ENCODE results near the gene ABCG1.
A peak's percentile ranks its signal among the peaks of the same experiment; 100 is the strongest.

Gene ABCG1

DNA sequence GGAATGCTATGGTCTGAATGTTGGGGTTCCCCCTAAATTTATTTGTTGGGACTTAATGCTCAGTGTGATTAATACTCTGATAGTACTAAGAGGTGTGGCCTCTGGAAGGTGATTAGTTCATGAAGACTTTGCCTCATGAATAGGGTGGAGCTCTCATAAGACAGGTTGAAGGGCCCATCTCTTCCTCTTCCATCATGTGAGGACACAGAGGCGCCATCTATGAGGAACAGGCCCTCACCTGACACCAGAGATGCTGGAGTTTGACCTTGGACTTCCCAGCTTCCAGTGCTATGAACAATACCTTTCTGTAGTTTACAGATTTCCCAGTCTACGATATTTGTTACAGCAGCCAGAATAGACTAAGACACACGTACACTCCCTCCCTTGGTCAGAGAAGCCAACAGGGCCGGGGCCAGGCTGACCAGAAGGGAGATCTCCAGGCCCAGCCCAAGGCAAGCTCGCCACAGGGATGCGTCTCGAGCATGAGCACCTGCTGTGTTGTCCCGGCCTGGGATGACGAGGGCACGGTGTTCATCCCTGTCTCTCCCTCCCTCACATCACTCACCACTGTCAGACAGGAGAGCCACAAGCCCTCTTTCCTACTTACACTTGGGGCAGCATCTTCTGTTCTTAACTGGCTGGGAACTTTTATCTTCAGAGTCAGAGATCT lies 4.7 kb upstream of the ABCG1 start:
- no peak for DNase-seq (ENCODE audit: low spot score)

DNA sequence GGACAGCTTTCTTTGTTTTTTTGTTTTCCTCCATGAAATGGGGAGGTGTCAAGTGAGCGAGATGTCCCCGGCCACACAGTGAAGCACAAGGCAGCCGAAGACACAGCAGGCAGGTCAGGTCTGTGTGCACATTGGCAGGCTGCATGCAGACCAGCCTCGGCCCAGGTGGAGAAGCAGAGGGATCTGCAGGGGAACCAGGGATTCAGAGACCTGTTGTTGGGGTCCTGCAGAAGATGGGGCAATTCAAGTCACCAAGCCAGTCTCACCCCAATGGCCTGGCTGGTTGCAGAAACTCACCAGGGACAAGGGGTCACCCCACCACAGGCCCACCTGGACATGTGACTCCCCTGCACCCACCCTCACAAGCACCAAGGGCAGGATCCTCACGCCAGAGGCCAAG lies 4.0 kb upstream of the ABCG1 start:
- no peak for DNase-seq (ENCODE audit: low spot score)

DNA sequence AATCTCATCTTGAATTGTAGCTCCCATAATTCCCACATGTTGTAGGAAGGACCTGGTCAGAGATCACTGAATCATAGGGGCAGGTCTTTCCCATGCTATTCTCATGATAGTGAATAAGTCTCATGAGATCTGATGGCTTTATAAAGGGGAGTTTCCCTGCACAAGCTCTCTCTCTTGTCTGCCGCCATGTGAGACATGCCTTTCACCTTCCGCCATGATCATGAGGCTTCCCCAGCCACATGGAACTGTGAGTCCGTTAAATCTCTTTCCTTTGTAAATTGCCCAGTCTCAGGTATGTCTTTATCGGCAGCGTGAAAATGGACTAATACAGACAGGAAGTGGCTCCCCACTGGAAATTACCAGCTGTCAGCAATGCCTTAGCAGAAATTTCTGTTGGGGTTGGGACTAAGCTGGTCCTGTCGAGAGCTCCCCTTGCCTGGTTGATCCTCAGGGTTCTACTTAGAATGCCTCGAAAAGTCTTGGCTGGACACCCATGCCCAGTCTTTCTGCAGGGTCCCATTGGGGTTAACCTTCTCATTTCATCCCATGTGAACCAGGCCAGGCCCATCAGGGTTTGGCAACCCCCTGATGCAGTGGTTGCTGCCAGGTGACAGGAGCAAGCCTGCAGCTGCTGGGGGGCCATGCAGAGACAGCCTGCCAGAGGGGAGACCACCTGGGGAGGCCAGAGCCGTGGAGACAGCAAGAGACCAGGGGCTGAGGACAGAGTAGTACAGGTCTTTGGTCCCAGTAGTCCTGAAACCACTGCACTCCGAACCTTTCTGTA lies 2.8 kb upstream of the ABCG1 start:
- no peak for DNase-seq (ENCODE audit: low spot score)

DNA sequence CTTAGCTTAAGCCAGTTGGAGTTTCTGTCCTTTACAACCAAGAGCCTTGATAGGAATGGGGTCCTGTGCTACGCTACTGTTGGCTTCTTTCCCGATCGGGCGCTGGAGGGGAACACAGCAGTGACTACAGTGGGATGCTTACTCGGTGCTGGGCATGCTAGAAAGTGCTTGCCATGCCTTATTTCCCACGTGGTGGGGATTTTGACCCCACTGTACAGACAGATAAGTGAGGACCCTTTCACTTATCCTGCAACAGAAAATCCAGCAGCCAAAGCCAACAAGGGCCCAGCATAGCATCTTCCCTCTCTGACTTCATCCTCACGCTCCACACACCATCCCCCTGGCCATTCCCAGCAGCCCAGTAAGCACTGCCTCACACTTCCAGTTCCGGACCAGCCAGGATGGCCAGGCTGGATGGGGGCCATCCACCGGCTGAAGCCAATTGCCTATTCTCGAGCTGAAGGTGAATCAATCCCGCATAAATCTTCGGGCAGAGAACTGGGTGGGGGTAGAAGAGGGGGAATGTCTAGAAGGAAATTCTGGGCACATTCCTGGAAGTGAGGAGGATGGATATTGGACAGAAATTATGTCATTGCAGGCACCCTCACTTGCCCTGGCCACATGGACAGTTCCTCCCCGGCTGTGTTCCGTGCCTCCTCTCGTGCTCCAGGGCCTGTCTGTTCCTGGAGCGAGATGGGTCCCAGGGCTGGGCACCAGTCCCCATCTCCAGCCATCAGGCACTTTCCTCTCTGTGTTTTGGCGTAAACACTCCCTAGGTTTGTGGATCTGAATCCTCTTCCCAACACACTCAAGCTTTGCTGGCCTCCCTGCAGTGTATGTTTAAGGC lies 2.0 kb upstream of the ABCG1 start:
- DNase-seq (ENCODE audit: low spot score) = no peak

DNA sequence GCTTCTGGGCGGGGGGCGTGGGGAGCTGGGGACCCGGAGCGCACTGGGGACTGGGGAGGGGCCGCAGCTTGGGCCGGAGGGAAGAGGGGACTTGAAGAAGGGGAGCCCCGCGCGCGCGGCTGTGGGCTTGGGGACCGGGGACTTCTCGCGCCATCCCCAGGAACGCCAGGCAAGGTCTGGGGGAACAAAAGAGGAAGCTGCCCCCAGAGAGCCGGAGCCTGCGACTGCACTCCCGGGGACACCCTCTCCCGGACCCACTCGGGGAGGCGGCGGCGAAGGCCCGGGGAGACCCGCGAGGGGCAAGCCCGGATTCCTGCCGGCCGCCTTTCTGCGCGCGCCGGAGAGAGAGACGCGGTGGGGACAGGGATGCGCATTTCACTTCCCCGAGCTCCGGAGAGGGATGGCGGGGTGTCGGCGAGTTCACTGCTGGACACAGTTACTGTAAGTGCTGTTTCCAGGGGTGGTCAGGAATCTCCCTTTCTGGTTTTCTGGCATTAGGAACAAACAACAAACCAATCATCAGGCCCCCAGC lies 732 bp downstream of the ABCG1 start:
- DNase-seq (ENCODE audit: low spot score) = no peak

DNA sequence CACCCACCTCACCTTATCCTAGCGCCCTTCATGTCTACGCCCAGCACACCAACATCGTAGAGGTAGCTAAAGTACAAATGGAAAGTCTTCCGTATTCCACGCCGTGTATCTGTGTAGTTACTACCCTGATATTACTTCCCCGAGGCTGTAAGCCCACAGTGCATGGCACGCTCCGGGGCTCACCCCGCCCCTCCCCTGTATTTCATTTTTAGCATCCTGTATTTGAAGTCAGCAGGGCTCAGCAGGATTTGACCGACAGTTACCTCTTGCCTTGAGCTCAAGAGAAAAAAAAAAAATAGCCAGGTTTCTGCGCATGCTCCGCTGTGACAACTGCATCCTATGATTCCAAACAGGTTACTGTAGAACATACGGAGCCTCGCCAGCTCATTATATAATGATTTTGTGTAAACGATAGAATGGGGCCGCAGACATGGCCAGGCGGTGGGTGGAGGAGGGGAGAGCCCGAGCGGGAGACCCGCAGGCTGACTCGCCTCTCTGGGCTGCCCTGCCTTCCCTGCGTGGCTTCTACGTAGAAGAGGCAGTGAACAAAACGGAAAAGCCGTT lies 1.3 kb downstream of the ABCG1 start:
- DNase-seq (ENCODE audit: low spot score) = no peak

DNA sequence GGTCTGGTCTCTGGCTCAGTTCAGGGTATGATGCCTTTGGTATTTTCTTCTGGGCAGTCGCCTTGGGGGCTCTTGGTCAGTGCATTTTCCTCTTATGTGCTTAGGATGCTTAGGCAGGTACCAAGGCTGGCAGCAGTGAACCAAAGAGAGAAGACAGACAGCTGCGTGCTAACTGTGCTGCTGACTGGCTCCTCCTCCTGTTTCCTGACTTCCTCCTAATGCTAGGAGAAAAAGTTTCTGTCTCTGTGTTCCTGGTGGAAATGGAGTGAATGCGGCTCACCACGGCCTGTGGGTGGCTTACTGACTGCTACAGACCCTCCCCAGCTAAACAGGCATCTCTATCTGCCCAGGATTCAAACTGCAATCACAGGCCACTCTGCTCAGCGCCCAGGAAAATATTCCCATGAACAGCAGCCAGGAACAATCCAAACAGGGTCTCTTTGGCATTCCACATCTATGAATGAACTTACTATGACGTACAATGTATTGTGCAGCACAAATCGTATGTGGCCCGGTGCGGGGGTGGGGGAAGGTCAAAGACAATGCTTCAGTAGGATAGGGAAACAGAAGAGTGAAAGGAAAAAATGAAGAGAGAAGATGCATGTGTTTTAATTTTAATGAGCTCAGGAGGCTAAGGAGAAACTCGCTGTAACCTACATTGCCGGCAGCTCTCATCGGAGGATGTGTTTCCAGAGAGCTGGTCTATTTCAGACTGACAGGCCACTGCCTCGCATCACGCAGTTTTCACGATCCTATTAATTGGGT lies 2.8 kb downstream of the ABCG1 start:
- DNase-seq (ENCODE audit: low spot score) = no peak

DNA sequence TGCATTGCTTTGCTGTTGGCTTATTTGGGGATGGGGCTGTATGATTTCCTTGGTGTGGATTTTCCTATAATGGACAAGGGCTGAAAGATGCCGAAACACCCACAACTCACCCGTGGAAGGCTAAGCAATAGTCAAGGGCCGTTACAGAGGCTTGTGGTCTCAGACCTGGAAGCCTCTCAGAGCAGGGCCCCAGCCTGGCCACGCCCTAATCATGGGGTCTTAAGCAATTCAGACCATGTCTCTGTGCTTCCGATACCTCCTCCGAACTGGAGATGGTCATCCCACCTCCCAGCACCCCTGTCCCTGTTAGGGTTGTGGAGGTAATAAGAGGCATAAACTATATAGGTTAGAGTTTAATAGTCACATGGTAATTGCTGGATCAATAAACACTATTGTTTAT lies 3.4 kb downstream of the ABCG1 start:
- no peak for DNase-seq (ENCODE audit: low spot score)

DNA sequence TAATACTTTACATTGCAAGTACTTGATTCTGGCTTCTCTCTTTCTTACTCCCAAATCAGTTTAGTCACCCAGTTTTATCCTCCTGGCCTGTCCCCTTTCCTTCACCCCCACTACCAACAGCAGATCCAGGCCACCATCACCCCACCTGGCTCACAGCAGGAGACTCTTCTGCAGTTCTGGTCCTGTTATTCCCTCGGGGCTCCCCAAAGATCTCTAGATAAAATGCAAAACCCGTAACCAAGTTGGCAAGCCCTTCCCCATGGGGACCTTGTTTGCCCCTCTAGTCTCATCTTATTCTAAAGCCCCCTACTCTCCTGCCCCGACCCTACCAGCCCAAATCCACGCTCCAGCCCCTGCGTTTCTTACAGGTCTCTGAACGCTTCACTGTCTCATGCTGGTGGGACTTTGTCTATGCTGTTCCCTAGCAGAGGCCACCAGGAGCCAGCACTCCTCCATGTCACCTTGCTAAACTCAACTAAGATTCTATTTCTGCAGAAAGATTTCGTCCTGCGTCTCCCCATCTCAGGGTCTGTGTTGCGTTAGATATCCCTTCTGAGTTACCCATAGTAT lies 4.0 kb downstream of the ABCG1 start:
- DNase-seq (ENCODE audit: low spot score) = no peak

DNA sequence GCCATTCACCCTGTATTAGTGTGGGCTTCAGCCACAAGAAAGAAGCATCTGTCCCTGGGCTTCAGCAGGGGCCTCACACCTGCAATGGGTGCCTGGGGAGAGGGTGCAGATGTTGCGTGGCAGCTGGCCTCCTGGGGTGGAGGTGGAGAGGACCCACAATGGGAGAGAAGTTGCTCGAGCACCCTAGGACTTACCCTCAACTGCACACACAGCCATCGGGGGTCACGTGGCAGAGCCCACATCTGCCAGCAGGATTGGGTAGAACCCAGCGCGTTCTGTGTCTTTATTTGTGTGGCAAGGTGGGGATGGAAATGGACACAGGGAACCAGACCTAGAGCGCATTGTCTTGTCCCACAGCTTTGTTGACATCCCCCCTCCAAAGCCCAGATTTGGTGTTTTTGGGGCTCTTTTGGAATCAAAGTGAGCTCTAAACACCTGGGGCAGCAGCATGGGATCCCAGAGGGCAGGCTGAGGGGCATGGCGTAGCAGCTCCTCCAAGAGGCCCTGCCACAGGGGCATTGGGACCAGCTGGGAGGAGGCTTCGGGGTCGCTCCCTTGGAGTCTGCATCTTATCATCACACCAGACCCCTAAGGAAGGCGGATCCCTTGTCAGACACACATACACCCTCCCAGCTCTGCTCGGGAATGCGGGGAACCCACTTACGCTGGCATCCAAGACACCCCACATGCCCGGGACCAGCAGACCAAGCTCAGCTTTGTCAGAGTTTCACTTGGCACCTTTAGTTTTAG lies 5.1 kb downstream of the ABCG1 start:
- DNase-seq (ENCODE audit: low spot score) = no peak

DNA sequence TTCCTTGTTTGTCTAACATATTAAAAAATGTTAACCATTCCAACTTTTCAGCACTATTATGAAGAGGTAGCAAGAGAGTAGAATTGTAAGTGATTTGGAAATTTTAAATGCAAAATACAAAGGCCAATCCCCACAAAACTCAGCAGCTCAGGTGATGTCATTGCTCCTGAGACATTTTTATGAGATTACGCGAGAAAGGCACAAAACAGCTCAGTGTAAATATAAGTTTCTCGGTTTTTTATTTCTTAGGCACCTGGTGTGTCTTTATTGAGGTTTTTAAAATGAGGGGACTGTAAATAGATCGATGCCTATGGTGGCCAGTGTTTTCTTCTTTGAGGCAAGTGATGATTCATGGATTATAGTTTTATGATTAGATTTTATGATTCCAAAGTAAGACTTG lies 6.1 kb downstream of the ABCG1 start:
- no peak for DNase-seq (ENCODE audit: low spot score)

DNA sequence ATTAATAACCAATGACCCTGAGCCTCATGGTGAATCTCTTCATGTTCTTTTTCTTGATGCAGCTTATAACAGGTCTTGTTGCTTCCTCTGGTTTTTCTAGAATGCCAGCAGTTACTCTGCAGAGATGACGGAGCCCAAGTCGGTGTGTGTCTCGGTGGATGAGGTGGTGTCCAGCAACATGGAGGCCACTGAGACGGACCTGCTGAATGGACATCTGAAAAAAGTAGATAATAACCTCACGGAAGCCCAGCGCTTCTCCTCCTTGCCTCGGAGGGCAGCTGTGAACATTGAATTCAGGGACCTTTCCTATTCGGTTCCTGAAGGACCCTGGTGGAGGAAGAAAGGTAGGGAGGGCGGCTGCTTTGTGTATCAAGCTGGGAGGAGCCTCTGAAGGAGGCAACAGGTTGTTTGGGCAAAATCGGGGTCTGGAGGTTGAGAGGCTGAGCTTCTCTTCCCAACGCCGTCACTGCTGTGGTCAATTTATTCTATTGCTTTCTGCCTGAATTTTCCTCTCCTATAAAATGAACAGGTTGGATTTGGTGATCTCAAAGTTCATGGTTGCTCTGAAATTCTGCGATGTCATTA lies 6.7 kb downstream of the ABCG1 start:
- no peak for DNase-seq (ENCODE audit: low spot score)

DNA sequence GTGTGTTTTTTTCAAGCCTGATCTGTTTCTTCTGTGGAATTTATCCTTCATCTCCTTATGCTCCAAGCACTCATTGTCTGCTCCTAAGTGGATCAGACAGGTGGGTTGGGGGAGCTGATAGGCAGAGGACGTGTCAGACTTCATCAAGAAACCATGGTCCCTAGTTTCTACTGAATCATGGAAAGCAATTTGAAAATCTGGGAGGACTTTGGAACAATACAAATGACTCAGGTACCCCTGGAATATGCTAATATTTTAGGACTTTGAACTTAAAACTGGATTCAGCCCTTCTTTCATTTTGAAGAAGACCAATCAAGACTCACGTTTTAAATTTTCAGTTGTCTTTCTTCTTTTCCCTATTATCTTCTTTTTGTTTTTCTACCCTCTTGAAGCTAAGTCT lies 7.7 kb downstream of the ABCG1 start:
- no peak for DNase-seq (ENCODE audit: low spot score)

DNA sequence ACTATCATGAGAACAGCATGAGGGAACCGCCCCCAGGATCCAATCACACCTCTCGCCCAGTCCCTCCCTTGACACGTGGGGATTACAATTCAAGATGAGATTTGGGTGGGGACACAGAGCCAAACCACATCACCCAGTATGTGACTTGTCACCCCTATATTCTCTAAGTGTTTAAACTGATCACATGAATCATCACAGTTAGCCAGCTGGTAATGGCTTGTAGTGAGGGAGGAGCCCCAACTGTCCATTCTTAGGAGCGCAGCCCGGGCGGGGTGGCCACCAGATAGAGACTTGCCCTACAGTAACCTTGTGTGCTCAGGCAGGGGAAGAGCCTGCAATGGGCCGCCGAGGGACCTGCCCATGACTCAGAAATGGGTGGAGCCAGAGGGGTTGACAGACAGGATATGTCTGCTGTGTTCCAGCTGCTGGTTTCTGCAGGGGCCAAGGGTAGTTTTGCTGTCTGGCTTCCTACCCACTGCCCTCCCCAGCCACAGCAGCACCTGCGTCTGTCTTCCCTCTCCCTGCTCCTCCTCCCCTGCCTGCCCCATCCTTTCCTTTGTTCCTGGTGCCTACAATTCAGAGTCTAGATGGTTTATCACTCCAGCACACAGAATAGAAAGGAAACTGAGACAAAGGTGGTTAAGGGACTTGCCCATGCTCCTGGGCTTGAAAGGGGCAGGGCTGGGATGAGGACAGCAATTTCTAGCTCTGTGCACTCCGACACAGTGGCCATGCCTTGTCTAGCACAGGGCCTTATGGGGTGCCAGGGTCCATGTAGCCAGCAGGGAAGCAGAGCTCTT lies 9.2 kb downstream of the ABCG1 start:
- peak; percentile 41 for DNase-seq (ENCODE audit: low spot score)

DNA sequence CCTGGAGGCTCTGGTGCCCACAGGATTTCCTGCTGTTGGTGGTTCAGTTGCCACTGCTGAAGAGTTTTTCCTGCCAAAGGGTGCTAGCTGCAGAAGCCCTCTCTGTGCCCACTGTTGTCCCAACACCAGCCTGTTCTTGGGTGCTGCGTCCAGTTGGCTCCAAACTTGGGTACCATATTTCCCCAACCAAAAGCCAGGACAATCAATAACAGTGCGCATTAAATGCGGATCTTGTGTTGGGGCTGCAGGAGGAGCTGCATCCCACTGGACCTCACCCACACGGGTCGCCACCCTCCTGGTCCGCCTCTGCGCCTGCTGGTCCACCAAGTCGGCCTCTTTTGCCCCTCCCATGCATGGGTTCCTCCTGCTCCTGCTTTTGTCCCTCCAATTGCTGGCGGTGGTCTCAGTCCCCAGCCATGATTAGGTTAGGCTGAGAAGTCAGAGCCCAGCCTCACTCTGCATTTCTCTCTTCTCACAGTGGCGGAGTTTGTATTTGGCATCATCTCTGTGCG lies 9.8 kb downstream of the ABCG1 start:
- DNase-seq (ENCODE audit: low spot score) = no peak

DNA sequence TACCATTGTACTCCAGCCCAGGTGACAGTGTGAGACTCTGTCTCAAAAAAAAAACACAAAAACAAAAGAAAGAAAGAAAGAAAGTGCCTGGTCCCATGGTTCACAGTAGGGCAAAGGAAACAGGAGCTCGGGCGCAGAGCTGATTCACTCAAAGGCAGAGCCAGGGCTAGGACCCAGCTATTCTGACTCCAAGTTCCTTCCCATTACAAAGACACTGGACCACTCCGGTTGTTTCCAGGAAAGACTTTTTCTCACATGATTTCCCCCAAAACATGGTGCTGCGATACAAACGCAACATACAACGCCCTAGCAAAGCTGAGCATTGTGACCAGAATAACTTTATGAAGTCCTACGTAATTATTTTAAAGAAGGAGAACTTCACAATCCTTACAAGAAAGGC lies 10.7 kb downstream of the ABCG1 start:
- no peak for DNase-seq (ENCODE audit: low spot score)

DNA sequence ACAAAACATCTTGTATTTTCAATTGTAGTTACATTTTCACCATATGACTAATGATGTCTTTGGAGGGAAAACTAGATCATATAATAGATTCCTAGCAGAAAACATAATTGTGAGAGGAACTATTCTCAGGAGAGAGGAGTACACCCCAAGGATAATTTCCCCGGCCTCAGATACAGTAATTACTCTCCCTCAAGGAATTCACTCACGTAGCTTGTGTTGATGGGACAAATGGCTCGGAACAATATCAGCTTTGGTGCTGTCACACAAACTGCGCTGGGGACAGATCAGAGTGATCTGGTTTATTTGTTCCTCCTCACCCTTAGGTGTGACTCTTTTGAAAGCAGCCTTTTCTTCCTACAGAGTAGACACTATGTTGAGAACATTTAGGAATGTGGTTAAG lies 11.2 kb downstream of the ABCG1 start:
- no peak for DNase-seq (ENCODE audit: low spot score)

DNA sequence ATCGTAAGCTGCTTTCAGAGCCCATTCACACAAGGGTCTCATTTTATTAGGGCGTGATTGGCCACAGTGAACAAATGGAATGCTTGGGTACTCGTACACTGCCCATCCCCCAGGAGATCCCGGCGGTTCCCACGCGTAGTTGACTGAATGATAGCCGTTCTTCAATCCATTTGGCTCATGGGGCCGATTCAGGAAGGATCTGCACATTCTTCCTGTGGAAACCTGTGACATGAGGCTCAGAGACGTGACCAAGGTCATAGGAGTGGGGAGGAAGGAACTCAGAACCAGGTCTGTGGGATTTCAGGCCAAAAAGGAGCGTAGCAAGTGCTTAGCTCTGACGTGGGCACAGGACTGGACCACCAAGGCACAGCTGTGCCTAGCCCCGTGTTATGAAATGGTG lies 11.7 kb downstream of the ABCG1 start:
- DNase-seq (ENCODE audit: low spot score) = no peak

DNA sequence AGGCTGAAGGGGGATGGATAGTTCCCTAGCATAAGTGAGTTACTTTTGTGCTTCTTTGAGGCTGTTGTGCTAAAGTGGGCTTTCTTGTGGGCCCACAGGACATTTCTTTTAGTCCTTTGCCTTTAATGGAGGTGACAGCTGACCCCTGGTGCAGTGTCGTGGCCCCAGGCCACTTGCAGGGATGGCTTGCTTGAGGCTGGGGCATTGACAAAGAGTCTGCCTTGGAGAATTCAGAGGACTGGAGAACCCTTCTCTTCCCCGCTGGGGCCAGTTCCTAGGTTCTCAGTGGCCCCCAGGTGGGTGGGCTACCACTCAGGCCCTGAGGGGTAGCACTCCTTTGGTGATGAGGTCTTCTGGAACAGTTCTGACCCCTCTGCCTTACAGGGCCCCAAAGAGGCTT lies 12.8 kb downstream of the ABCG1 start:
- no peak for DNase-seq (ENCODE audit: low spot score)
